GM12801 (cell line): Measurements from ENCODE around the gene FRA10AC1.

Experiments used
- TF ChIP-seq, protein P1 (sequence below): IDR thresholded peaks from one replicate; pipeline ENCODE4 v1.5.1; 2011; ENCODE audit warnings: control low read depth; ENCODE audit not compliant: insufficient read length; ENCODE audit errors: extremely low read depth

FRA10AC1 gene

DNA sequence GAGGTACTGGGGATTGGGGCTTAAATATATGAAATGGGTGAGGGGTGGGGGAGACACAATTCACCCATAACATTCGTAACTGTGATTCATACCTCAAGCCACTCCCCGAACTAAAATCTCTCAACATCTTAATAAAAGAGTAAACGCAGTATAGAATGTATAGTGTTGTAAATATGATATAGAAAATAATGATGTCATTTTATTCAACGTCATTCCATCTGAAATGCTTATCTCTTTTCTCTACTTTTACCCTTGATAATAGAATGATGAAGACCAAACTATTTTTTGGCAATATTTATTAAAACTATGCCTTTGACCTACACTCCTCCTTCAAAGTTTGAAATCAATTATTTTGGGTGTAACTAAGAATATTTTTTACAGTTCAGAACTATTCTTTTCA is 36.4 kb downstream of the FRA10AC1 start:
- TF ChIP-seq, protein P1, sequence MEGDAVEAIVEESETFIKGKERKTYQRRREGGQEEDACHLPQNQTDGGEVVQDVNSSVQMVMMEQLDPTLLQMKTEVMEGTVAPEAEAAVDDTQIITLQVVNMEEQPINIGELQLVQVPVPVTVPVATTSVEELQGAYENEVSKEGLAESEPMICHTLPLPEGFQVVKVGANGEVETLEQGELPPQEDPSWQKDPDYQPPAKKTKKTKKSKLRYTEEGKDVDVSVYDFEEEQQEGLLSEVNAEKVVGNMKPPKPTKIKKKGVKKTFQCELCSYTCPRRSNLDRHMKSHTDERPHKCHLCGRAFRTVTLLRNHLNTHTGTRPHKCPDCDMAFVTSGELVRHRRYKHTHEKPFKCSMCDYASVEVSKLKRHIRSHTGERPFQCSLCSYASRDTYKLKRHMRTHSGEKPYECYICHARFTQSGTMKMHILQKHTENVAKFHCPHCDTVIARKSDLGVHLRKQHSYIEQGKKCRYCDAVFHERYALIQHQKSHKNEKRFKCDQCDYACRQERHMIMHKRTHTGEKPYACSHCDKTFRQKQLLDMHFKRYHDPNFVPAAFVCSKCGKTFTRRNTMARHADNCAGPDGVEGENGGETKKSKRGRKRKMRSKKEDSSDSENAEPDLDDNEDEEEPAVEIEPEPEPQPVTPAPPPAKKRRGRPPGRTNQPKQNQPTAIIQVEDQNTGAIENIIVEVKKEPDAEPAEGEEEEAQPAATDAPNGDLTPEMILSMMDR: no peak

DNA sequence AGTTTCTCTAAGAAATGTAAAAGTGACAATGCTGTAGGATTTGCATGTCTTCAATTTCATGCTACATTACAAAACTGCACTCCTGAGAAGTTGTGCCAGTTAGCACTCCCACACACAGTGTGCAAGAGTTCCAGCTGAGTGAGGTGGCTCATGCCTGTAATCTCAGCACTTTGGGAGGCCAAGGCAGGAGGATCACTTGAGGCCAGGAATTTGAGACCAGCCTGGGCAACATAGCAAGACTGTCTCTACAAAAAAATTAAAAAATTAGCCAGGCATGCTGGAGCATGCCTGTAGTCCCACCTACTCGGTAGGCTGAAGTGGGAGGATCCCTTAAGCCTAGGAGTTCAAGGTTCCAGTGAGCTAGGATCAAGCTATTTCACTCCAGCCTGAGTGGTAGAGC is 44.6 kb downstream of the FRA10AC1 start:
- TF ChIP-seq, protein P1: no peak

DNA sequence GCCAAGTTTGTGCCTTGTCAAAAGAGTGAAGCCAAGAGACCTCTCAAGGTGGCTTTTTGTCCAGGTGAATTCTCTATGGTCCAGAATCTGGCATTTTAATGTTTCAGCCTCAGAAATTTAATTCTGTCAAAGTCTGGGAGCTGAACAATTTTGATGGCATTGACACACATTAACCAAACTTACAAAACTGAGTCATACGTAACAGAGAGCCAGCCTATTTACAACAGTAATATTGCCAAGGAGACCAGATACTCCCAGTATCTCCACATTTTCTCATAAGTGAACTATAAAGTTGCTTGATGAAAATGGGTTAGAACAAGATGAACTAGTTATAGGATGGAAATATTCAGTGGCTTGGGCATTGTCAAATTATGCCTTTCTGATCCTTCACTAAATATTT is 46.2 kb downstream of the FRA10AC1 start:
- TF ChIP-seq, protein P1: no peak

DNA sequence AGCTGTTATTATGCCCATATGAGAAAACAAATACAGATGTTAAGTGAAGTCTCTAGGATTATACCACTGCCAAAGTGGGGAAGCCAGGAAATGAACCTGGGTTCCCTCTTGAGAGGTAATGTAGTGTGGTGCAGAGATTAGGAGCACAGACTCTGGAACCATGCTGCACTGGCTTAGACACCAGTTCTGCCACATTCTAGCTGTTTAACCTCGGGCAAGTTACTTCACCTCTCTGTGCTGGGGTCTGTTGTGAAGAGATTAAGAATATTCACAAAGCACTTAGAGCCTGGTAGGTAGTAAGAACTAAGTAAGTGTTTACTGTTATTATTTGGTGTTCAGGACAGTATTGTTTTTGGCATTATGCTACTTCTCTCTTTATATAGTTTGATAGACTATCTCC is 48.2 kb downstream of the FRA10AC1 start:
- TF ChIP-seq, protein P1: no peak

DNA sequence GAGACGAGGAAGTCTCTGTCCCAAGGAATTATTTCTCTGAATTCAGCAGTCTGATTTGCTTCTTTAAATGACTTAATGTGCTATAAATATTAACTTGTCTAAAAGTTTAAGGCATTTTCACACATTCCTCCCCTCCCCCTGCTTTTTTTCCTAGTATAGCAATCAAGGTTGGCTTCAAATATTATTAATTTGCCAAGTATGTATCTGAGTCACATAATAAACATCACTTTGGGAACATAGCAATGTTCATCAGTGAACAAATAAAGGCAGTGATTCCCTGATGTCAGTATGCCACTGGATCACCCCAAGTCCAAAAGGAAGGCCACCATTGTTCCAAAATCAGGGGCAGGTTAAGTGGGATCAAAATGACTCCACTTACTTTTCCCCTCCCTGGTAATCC is 49.5 kb downstream of the FRA10AC1 start:
- TF ChIP-seq, protein P1: no peak

DNA sequence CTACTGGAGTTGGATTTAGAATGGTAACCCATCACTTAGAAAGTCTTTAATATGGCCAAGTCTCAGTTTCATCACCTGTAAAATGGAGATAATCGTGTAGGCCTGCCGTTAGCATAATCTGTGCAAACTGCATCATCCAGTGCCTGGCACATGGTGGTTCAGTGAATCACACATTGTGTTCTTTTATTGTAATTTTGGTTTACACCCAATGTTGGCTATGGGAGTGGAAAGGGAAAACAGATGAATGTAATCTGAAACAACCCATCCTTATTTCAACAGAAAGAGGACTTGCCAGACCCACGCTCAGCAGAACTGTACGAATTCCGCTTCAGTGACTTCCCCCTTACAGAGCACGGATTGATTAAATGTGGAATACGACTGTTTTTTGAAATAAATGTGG is 62.6 kb downstream of the FRA10AC1 start:
- TF ChIP-seq, protein P1: no peak

DNA sequence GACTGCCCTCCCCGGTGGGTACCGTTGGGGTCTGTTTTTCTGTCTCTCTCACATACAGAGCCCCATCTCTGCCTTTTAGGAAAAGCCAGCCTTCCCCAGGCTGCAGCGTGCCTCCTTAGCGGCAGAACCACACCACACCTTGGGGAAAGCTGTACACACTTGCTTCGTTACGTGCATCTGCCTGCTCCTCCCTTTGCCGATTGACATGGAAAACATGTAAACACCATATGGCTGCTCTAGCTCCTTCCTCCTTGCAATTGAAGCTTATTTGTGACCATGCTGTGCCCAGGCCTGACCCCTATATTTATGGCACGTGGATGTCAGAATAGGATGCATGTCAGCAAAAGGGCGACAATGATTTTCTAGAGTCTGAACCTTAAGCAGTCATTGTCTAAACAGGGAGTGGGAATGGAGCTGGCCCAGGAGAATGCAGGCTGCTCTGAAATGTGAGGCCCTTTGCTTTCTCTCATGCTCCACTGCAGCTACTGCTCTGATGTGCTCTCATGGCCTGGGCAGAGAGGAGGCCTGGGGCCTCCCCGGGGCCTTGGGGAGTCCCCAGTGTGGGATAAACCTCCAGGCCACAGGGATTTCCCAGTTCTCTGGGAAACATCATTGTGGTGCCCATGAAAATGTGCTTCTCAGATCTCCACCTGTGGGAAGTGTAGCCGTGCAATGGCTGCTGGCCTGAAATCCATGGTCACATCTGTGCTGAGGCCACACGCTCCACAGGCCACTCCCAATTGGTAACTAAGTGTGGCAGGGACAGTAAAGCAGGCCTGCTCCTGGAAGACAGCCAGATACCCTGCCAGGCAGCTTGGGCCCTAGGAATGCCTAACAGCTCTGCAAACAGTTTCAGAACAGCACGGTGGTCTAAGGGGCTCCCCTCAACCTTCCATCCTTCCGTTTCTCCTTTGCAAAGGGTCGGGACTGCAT is 71.5 kb downstream of the FRA10AC1 start:
- TF ChIP-seq, protein P1: no peak
